ENCODE results near the gene EVI5. TPM values are rescaled to one million over a fixed set of nuclear protein-coding genes. Genes with fewer than 3 reads are reported as not detected.
"Not testable (repeated sequence)": the region's sequence is repeated elsewhere in the genome, so short reads cannot be mapped to it uniquely, and the experiment has no call there.

EVI5 gene
- polyA plus RNA-seq, 4 donors, result 3.2 to 16.5 (median 5.4) TPM

DNA sequence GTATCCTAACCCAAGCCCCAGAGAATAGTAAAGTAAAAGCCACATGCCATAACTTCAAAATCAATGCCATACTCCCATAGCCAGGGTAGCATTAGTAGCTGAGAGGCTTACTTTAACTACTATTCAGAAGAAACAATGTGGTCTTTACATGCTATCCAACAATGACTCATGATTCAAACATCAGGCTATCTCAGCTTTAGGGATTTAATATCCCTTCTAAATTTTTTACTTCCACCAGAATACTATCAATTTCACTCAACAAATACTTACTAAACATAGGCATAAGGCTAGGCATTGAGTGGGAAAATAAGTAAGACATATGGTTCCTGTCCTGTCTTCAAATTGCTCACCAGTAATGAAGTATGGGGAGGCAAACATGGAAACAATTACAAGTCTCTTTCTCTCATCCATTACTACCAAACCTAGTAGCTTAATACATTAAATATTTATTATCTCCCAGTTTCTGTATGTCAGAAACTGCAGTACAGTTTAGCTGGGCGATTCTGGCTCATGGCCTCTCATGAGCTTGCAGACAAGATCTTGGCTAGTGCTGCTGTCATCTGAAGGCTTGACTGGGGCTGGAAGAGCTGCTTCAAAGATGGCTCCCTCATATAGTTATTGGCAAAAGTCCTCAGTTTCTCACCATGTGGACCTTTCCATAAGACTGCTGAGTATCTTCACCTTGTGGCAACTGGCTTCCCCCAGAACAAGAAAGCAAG lies 30.7 kb downstream of the EVI5 start:
- DNase-seq (no peak), FAIRE-seq (no peak)
- H3K36me3 ChIP-seq (ENCODE audit: control insufficient read depth in 3 of 3, insufficient read depth in 2 of 3, low read depth in 1 of 3, low read length in 3 of 3), result peaks cover 0 to 10% (median 0%) of the 10 kb centered on the region in 3 donors
- no peak overlapping the region for H3K4me3 ChIP-seq (ENCODE audit: low read depth in 1 of 3, low read length in 3 of 3)
- WGBS, 3 donors, result 90 to 92% (median 92%) methylated on average over 1 of the region's 1 CpG
- H3K27me3 ChIP-seq (ENCODE audit: control insufficient read depth in 3 of 3, insufficient read depth in 3 of 3, low read length in 3 of 3), result no peaks in the 10 kb centered on the region
- H3K4me1 ChIP-seq (ENCODE audit: control insufficient read depth in 3 of 3, insufficient read depth in 2 of 3, low read depth in 1 of 3, low read length in 2 of 3), result no peaks in the 10 kb centered on the region
- peaks cover 0 to 5% of the 10 kb centered on the region in 2 donors for H3K9me3 ChIP-seq (ENCODE audit: control insufficient read depth in 2 of 2, insufficient read depth in 1 of 2, low read depth in 1 of 2, low read length in 1 of 2)
- no peak overlapping the region for H3K27ac ChIP-seq (ENCODE audit: low read depth in 1 of 3, low read length in 2 of 3)

DNA sequence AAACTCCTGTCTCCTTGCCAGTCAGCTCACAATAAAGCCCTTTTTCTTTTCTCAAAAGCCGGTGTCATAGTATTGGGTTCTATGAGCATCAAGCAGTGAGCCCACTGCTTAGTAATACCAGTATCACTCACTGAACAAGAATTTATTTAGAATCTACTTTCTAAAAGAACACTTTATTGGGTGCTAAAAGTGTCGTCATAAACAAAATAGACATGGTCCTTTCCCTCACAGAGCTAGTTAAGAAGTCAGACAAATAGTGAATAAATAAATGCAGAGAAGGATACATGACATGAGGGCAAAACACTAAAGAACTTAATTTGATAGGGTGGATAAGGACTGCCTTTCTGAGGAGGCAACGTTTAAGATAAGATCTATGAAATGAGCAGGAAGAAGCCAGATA lies 32.2 kb downstream of the EVI5 start:
- FAIRE-seq (no peak), DNase-seq (no peak)
- Histone ChIP-seq H3K4me1 (ENCODE audit: control insufficient read depth in 3 of 3, insufficient read depth in 2 of 3, low read depth in 1 of 3, low read length in 2 of 3) (no peaks in the 10 kb centered on the region), H3K27me3 (ENCODE audit: control insufficient read depth in 3 of 3, insufficient read depth in 3 of 3, low read length in 3 of 3) (no peaks in the 10 kb centered on the region), H3K4me3 (ENCODE audit: low read depth in 1 of 3, low read length in 3 of 3) (no peak overlapping the region), H3K36me3 (ENCODE audit: control insufficient read depth in 3 of 3, insufficient read depth in 2 of 3, low read depth in 1 of 3, low read length in 3 of 3) (peaks cover 0 to 6% (median 0%) of the 10 kb centered on the region in 3 donors), H3K9me3 (ENCODE audit: control insufficient read depth in 2 of 2, insufficient read depth in 1 of 2, low read depth in 1 of 2, low read length in 1 of 2) (peaks cover 0 to 5% of the 10 kb centered on the region in 2 donors), H3K27ac (ENCODE audit: low read depth in 1 of 3, low read length in 2 of 3) (no peak overlapping the region)
- 61% methylated on average over 3 of the region's 3 CpGs for WGBS, 3 donors

DNA sequence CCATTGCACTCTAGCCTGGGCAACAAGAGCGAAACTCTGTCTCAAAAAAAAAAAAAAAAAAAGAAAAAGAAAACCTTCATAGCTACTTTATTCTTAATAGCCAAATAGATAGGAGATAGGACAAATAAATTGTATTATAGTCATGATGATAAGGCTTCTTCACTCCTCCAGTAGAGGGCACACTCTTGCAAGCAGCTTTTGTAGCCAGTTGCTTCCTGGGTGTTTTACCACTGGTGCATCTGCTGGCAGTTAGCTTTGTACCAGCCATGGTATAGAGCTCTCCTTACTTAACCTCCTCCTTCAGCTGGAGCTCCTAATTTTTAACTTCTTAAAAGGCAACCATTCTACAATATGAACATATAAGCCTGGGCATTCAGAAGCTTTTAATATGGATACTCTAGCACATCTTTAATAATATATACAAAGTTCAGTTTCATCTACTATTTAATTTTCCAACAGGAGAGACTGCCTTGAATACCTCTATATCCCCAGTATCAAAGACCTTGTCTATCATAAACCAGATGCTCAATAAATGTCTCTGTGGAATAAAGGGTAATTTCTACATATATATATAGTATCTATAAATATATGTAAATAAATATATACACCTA lies 35.8 kb downstream of the EVI5 start:
- Histone ChIP-seq H3K4me3 (ENCODE audit: low read depth in 1 of 3, low read length in 3 of 3) (no peak overlapping the region), H3K36me3 (ENCODE audit: control insufficient read depth in 3 of 3, insufficient read depth in 2 of 3, low read depth in 1 of 3, low read length in 3 of 3) (peaks cover 0 to 11% (median 0%) of the 10 kb centered on the region in 3 donors), H3K9me3 (ENCODE audit: control insufficient read depth in 2 of 2, insufficient read depth in 1 of 2, low read depth in 1 of 2, low read length in 1 of 2) (no peaks in the 10 kb centered on the region), H3K27ac (ENCODE audit: low read depth in 1 of 3, low read length in 2 of 3) (no peak overlapping the region), H3K27me3 (ENCODE audit: control insufficient read depth in 3 of 3, insufficient read depth in 3 of 3, low read length in 3 of 3) (no peaks in the 10 kb centered on the region), H3K4me1 (ENCODE audit: control insufficient read depth in 3 of 3, insufficient read depth in 2 of 3, low read depth in 1 of 3, low read length in 2 of 3) (no peaks in the 10 kb centered on the region)
- DNase-seq, result peak; percentile 64 to 78
- no CpG with 5 or more reads among the region's 1 CpG for WGBS, 3 donors
- no peak for FAIRE-seq

DNA sequence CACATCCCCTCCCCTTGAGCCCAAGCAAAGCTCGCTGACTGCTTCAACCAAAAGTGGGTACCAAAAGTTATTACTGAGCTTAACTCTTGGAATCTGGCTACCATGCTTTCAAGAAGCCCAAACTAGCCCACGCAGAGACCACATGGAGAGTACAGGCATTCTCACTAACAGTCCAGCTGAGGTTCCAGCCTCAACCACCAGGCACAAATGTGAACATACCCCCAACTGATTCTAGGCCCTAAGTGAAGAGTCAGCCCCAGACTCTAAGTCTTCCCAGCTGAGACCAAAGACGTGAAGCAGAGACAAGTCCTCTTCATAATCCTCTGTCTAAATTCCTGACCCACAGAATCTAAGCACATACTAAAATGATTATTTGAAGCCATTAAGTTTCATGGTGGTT lies 36.8 kb downstream of the EVI5 start:
- Histone ChIP-seq H3K9me3 (ENCODE audit: control insufficient read depth in 2 of 2, insufficient read depth in 1 of 2, low read depth in 1 of 2, low read length in 1 of 2) (no peaks in the 10 kb centered on the region), H3K4me1 (ENCODE audit: control insufficient read depth in 3 of 3, insufficient read depth in 2 of 3, low read depth in 1 of 3, low read length in 2 of 3) (no peaks in the 10 kb centered on the region), H3K36me3 (ENCODE audit: control insufficient read depth in 3 of 3, insufficient read depth in 2 of 3, low read depth in 1 of 3, low read length in 3 of 3) (peaks cover 0 to 11% (median 0%) of the 10 kb centered on the region in 3 donors), H3K4me3 (ENCODE audit: low read depth in 1 of 3, low read length in 3 of 3) (no peak overlapping the region), H3K27ac (ENCODE audit: low read depth in 1 of 3, low read length in 2 of 3) (no peak overlapping the region), H3K27me3 (ENCODE audit: control insufficient read depth in 3 of 3, insufficient read depth in 3 of 3, low read length in 3 of 3) (no peaks in the 10 kb centered on the region)
- WGBS, 3 donors, result 78 to 86% (median 82%) methylated on average over 3 of the region's 3 CpGs
- FAIRE-seq, result no peak
- DNase-seq, result no peak

DNA sequence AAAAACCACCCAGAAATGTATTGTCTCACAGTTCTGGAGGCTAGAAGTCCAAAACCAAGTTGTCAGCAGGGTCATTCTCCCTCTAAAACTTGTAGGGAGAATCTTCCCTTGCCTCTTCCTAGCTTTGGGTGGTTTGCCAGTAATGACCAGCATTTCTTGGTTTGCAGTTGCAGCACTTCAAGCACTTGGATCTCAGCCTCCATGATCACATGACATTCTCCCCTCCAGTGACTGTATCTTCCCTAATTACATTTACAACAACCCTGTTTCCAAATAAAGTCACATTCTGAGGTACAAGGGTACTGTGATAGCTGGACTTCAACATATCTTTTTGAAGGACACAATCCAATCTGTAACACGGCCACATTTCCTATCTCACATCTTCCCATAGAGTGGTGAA lies 37.2 kb downstream of the EVI5 start:
- Histone ChIP-seq H3K4me1 (ENCODE audit: control insufficient read depth in 3 of 3, insufficient read depth in 2 of 3, low read depth in 1 of 3, low read length in 2 of 3) (no peaks in the 10 kb centered on the region), H3K27me3 (ENCODE audit: control insufficient read depth in 3 of 3, insufficient read depth in 3 of 3, low read length in 3 of 3) (no peaks in the 10 kb centered on the region), H3K36me3 (ENCODE audit: control insufficient read depth in 3 of 3, insufficient read depth in 2 of 3, low read depth in 1 of 3, low read length in 3 of 3) (peaks cover 0 to 11% (median 0%) of the 10 kb centered on the region in 3 donors), H3K27ac (ENCODE audit: low read depth in 1 of 3, low read length in 2 of 3) (no peak overlapping the region), H3K9me3 (ENCODE audit: control insufficient read depth in 2 of 2, insufficient read depth in 1 of 2, low read depth in 1 of 2, low read length in 1 of 2) (no peaks in the 10 kb centered on the region), H3K4me3 (ENCODE audit: low read depth in 1 of 3, low read length in 3 of 3) (no peak overlapping the region)
- WGBS, 3 donors, result 58 to 75% (median 61%) methylated on average over 1 of the region's 1 CpG
- FAIRE-seq (no peak), DNase-seq (peak in 1 of 2 donors; percentile 13)

DNA sequence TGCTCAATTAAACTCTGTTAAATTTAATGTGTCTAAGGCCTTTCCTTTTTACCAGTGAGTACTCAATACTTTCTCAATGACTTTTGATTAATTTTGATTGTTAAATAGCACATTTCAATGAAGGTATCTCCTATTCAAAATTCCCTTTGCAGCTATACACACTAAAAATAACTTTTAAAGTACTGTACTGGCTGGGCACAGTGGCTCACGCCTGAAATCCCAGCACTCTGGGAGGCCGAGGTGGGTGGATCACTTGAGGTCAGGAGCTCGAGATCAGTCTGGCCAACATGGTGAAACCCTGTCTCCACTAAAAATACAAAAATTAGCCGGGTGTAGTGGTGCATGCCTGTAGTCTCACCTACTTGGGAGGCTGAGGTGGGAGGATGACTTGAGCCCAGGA lies 38.7 kb downstream of the EVI5 start:
- FAIRE-seq; H3K9me3 ChIP-seq (ENCODE audit: control insufficient read depth in 2 of 2, insufficient read depth in 1 of 2, low read depth in 1 of 2, low read length in 1 of 2); H3K4me1 ChIP-seq (ENCODE audit: control insufficient read depth in 3 of 3, insufficient read depth in 2 of 3, low read depth in 1 of 3, low read length in 2 of 3); H3K27me3 ChIP-seq (ENCODE audit: control insufficient read depth in 3 of 3, insufficient read depth in 3 of 3, low read length in 3 of 3); H3K4me3 ChIP-seq (ENCODE audit: low read depth in 1 of 3, low read length in 3 of 3); H3K27ac ChIP-seq (ENCODE audit: low read depth in 1 of 3, low read length in 2 of 3); DNase-seq: not testable (repeated sequence)
- 88 to 93% (median 90%) methylated on average over 4 of the region's 4 CpGs for WGBS, 3 donors
- H3K36me3 ChIP-seq (ENCODE audit: control insufficient read depth in 3 of 3, insufficient read depth in 2 of 3, low read depth in 1 of 3, low read length in 3 of 3), result peaks cover 0 to 14% (median 0%) of the 10 kb centered on the region in 3 donors

DNA sequence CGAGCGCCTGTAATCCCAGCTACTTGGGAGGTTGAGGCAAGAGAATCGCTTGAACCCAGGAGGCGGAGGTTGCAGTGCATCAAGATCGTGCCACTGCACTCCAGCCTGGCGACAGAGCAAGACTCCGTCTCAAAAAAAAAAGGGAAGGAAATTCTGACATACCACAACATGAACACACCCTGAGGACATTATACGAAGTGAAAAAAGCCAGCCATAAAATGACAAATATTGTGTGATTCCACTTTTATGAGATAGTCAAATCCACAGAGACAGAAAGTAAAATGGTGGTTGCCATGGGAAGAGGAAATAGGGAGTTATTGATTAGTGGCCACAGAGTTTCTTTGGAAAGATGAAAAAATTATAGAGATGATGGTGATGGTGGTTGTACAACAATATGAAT lies 41.7 kb downstream of the EVI5 start:
- Histone ChIP-seq H3K4me3 (ENCODE audit: low read depth in 1 of 3, low read length in 3 of 3) (no peak overlapping the region), H3K36me3 (ENCODE audit: control insufficient read depth in 3 of 3, insufficient read depth in 2 of 3, low read depth in 1 of 3, low read length in 3 of 3) (peaks cover 0 to 14% (median 0%) of the 10 kb centered on the region in 3 donors), H3K27ac (ENCODE audit: low read depth in 1 of 3, low read length in 2 of 3) (no peak overlapping the region), H3K9me3 (ENCODE audit: control insufficient read depth in 2 of 2, insufficient read depth in 1 of 2, low read depth in 1 of 2, low read length in 1 of 2) (no peaks in the 10 kb centered on the region), H3K27me3 (ENCODE audit: control insufficient read depth in 3 of 3, insufficient read depth in 3 of 3, low read length in 3 of 3) (no peaks in the 10 kb centered on the region), H3K4me1 (ENCODE audit: control insufficient read depth in 3 of 3, insufficient read depth in 2 of 3, low read depth in 1 of 3, low read length in 2 of 3) (no peaks in the 10 kb centered on the region)
- no peak for FAIRE-seq
- DNase-seq, result no peak
- WGBS, 3 donors, result 86 to 93% (median 89%) methylated on average over 8 of the region's 8 CpGs

DNA sequence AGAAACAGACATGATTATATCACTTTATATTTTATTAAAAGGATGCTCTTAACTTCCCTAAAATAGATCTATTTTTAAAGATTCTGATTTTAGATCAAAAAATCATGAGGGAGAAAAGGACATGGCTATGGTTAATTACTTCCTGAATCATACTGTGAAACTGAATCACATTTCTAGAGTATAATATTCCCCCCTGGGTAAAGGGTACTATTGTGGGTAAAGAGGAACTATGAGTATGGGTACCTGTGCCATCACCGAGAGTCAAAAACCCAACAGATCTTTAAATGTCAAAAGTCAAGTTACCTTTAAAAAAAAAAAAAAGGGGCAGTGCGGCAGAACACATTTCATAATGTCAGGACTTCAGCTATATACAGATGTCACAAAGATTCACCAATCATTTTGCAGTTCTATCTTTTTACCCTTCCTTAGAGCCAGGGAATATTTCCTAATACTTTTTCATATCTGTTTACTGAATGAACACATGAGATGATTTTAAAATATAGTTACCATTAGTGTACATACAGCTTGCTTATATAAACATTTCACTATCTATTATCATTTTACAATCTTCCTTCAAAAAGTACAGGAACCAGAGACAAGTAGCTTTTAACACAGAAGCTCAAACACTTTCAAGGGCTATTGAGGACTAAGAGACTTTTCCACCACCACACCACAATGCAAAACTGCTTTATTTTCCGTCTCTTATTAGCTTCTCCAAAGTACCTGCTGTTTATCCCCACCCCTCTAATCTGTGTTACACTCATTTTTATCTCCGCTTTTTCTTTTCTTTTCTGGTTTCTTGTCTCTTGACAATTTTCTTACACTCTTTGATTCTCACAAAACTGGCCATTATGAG lies 45.0 kb downstream of the EVI5 start:
- Histone ChIP-seq H3K9me3 (ENCODE audit: control insufficient read depth in 2 of 2, insufficient read depth in 1 of 2, low read depth in 1 of 2, low read length in 1 of 2) (no peaks in the 10 kb centered on the region), H3K36me3 (ENCODE audit: control insufficient read depth in 3 of 3, insufficient read depth in 2 of 3, low read depth in 1 of 3, low read length in 3 of 3) (peaks cover 0 to 5% (median 0%) of the 10 kb centered on the region in 3 donors), H3K4me1 (ENCODE audit: control insufficient read depth in 3 of 3, insufficient read depth in 2 of 3, low read depth in 1 of 3, low read length in 2 of 3) (no peaks in the 10 kb centered on the region), H3K4me3 (ENCODE audit: low read depth in 1 of 3, low read length in 3 of 3) (no peak overlapping the region), H3K27ac (ENCODE audit: low read depth in 1 of 3, low read length in 2 of 3) (no peak overlapping the region), H3K27me3 (ENCODE audit: control insufficient read depth in 3 of 3, insufficient read depth in 3 of 3, low read length in 3 of 3) (no peaks in the 10 kb centered on the region)
- no peak for FAIRE-seq
- no peak for DNase-seq
- 79 to 91% (median 87%) methylated on average over 4 of the region's 4 CpGs for WGBS, 3 donors
